ENCODE measurements around the gene CAPN15.
A peak's percentile ranks its signal among the peaks of the same experiment; 100 is the strongest.

CAPN15 gene

DNA sequence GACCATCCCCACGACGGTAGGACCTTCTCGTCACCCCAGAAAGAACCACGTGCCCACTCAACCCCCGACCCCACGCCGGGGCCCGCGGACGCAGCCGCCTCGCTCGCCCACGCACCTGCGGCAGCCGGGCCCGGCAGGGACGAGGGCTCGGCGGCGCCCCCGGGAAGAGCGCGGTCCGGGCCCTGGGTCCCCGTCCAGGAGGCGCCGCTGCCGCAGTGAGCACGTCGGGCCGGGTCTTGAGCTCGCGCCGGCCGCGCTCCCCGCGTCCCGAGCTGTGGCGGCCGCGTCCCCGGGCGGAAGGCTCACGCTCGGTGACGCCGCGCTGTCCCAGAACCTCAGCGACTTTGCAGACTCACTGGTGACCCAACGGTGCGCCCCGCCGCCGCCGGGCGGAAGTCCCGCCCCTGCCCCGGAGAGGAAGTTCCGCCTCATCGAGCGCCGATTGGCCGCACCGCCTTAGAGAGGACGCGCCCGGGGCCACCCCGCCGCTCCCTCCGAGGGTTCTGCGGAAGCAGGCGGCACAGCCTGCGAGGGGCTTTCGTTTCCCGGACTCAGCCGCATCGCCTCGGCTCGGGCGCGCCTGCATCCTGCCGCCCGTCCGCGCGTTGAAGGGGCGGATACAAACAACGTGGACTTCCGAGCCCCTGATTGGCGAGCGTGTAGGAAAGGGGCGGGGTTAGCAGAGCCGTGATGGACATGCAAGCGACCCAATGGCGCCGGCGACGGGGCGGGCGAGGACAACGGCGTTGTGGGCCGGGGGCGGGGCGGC, 61.6 kb downstream of the CAPN15 start:
- Histone ChIP-seq H3F3A (ENCODE audit: low read depth) (no peaks in the 10 kb centered on the region), H3K4me3 (ENCODE audit: low read length, poor library complexity, severe bottlenecking) (peak overlapping the region; percentile 83), H3K79me2 (ENCODE audit: insufficient read depth, low read length) (peaks cover 46% of the 10 kb centered on the region; the same call in 1 of the 2 replicates), H3K9ac (ENCODE audit: low read depth, low read length, poor library complexity, severe bottlenecking) (peak overlapping the region; percentile 85), H3K4me1 (ENCODE audit: insufficient read depth, low read length, poor library complexity, severe bottlenecking) (peaks cover 25% of the 10 kb centered on the region), H3K36me3 (ENCODE audit: insufficient read depth, low read length) (no peaks in the 10 kb centered on the region), H3K27me3 (ENCODE audit: insufficient read depth, low read length, poor library complexity, severe bottlenecking) (no peaks in the 10 kb centered on the region), H4K20me1 (ENCODE audit: insufficient read depth, low read length, poor library complexity, severe bottlenecking) (peaks cover 6% of the 10 kb centered on the region), H3K9me2 (replicated peaks; ENCODE audit: low read depth, low read length) (no peaks in the 10 kb centered on the region), H3K9me3 (ENCODE audit: insufficient read depth, low read depth, low read length) (no peaks in the 10 kb centered on the region), H2AFZ (ENCODE audit: low read length) (peak overlapping the region; percentile 78), H3K4me2 (ENCODE audit: low read depth, low read length, poor library complexity, severe bottlenecking) (peak overlapping the region; percentile 75)
- TF ChIP-seq, protein P1, sequence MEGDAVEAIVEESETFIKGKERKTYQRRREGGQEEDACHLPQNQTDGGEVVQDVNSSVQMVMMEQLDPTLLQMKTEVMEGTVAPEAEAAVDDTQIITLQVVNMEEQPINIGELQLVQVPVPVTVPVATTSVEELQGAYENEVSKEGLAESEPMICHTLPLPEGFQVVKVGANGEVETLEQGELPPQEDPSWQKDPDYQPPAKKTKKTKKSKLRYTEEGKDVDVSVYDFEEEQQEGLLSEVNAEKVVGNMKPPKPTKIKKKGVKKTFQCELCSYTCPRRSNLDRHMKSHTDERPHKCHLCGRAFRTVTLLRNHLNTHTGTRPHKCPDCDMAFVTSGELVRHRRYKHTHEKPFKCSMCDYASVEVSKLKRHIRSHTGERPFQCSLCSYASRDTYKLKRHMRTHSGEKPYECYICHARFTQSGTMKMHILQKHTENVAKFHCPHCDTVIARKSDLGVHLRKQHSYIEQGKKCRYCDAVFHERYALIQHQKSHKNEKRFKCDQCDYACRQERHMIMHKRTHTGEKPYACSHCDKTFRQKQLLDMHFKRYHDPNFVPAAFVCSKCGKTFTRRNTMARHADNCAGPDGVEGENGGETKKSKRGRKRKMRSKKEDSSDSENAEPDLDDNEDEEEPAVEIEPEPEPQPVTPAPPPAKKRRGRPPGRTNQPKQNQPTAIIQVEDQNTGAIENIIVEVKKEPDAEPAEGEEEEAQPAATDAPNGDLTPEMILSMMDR (conservative IDR thresholded peaks at IDR 0.05; ENCODE audit: low read length): no peak
- TF ChIP-seq EZH2phosphoT487 (IDR thresholded peaks at IDR 0.05; ENCODE audit: borderline replicate concordance): no peak

DNA sequence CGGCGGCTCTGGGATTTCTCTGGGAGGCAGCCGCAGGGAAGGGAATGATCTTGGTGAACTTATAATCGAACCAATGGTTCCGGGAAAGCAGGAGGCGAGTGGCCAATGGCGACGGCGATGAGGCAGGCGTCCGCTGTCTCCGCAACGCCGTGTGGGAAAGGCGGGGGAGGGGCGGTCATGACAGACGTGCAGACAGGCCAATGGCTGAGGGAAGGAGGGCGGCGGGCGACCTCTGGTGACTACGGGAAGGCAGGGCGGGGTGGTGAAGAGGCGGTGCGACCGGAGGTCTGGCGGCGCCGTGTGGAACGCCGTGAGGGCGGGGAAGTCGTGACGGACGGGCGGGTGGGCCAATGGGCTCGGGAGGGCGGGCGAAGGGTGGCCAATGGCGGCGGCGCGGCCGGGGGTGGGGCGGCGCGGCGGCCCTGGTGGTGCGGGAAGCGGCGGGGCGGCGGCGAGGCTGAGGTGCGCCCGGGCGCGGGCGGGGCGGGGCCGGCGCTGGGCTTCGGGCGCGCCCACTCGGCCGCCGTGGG, 62.2 kb downstream of the CAPN15 start, which contains the start of gene RAB40C:
Gene RAB40C, plus strand, starts transcription at position 409 of the 530 bp plus-strand sequence. CDS start 226 bp downstream, outside the sequence.
- Histone ChIP-seq H3K4me1 (ENCODE audit: insufficient read depth, low read length, poor library complexity, severe bottlenecking) (peaks cover 25% of the 10 kb centered on the region), H3K27me3 (ENCODE audit: insufficient read depth, low read length, poor library complexity, severe bottlenecking) (no peaks in the 10 kb centered on the region), H3K9me2 (replicated peaks; ENCODE audit: low read depth, low read length) (no peaks in the 10 kb centered on the region), H3K9me3 (ENCODE audit: insufficient read depth, low read depth, low read length) (no peaks in the 10 kb centered on the region), H3K36me3 (ENCODE audit: insufficient read depth, low read length) (no peaks in the 10 kb centered on the region), H3K4me2 (ENCODE audit: low read depth, low read length, poor library complexity, severe bottlenecking) (peak within 1 kb of the TSS; percentile 85), H4K20me1 (ENCODE audit: insufficient read depth, low read length, poor library complexity, severe bottlenecking) (peaks cover 6% of the 10 kb centered on the region), H3K4me3 (ENCODE audit: low read length, poor library complexity, severe bottlenecking) (peak within 1 kb of the TSS; percentile 83), H2AFZ (ENCODE audit: low read length) (peak within 1 kb of the TSS; percentile 78), H3K79me2 (ENCODE audit: insufficient read depth, low read length) (peaks cover 53% of the 10 kb centered on the region; the same call in 1 of the 2 replicates), H3K9ac (ENCODE audit: low read depth, low read length, poor library complexity, severe bottlenecking) (peak within 1 kb of the TSS; percentile 85), H3F3A (ENCODE audit: low read depth) (no peaks in the 10 kb centered on the region)
- TF ChIP-seq EZH2phosphoT487 (IDR thresholded peaks at IDR 0.05; ENCODE audit: borderline replicate concordance): no peak
- TF ChIP-seq, protein P1 (conservative IDR thresholded peaks at IDR 0.05; ENCODE audit: low read length): no peak

DNA sequence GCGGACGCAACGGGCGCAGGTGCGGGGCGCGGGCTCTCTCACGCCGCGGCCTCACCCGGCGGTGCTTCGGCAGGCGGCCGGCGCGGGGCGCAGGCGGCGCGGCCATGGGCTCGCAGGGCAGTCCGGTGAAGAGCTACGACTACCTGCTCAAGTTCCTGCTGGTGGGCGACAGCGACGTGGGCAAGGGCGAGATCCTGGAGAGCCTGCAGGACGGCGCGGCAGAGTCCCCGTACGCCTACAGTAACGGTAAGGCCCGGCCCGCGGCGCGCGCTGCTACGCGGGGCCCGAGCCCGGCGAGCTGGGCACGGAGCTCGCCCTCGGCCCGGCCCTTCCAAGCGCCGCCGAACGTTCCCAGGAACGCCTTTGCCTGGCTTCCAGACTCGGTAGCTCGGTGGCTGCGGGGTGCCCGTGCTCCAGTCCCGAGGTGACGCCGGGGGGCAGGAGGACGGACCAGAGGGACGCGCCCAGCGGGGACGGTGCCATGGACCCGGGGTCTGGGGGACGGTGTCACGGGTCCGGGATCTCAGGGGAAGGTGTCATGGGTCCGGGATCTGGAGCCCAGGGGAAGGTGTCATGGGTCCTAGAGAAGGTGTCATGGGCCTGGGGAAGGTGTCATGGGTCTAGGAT, 62.8 kb downstream of the CAPN15 start:
- H3K9ac ChIP-seq (ENCODE audit: low read depth, low read length, poor library complexity, severe bottlenecking): peak overlapping the region; percentile 82
- peaks cover 25% of the 10 kb centered on the region for H3K4me1 ChIP-seq (ENCODE audit: insufficient read depth, low read length, poor library complexity, severe bottlenecking)
- no peaks in the 10 kb centered on the region for H3K36me3 ChIP-seq (ENCODE audit: insufficient read depth, low read length)
- no peak overlapping the region for H2AFZ ChIP-seq (ENCODE audit: low read length)
- H3K4me3 ChIP-seq (ENCODE audit: low read length, poor library complexity, severe bottlenecking): peak overlapping the region; percentile 78
- H4K20me1 ChIP-seq (ENCODE audit: insufficient read depth, low read length, poor library complexity, severe bottlenecking): peaks cover 6% of the 10 kb centered on the region
- H3K79me2 ChIP-seq (ENCODE audit: insufficient read depth, low read length): peaks cover 59% of the 10 kb centered on the region; the same call in 1 of the 2 replicates
- H3F3A ChIP-seq (ENCODE audit: low read depth): no peaks in the 10 kb centered on the region
- TF ChIP-seq, protein P1 (conservative IDR thresholded peaks at IDR 0.05; ENCODE audit: low read length): no peak
- TF ChIP-seq EZH2phosphoT487 (IDR thresholded peaks at IDR 0.05; ENCODE audit: borderline replicate concordance): no peak
- no peaks in the 10 kb centered on the region for H3K9me3 ChIP-seq (ENCODE audit: insufficient read depth, low read depth, low read length)
- no peaks in the 10 kb centered on the region for H3K9me2 ChIP-seq (replicated peaks; ENCODE audit: low read depth, low read length)
- no peaks in the 10 kb centered on the region for H3K27me3 ChIP-seq (ENCODE audit: insufficient read depth, low read length, poor library complexity, severe bottlenecking)
- peak overlapping the region; percentile 85 for H3K4me2 ChIP-seq (ENCODE audit: low read depth, low read length, poor library complexity, severe bottlenecking)

All from Loucy (cell line).